ENCODE results near the gene ARMH1.
A peak's percentile ranks its signal among the peaks of the same experiment; 100 is the strongest.
"Not testable (repeated sequence)": the region's sequence is repeated elsewhere in the genome, so short reads cannot be mapped to it uniquely, and the experiment has no call there.

Gene ARMH1

GRCh38 chr1:44666719-44667118 is 7.8 kb upstream of the ARMH1 start:
- H3K56ac ChIP-seq (ENCODE audit: low read length); H3K4me3 ChIP-seq (ENCODE audit: low read length); H2AK5ac ChIP-seq (ENCODE audit: low read length); H4K5ac ChIP-seq (ENCODE audit: low read length); H3K27ac ChIP-seq (ENCODE audit: low read depth, low read length); H3K27me3 ChIP-seq (ENCODE audit: insufficient read depth, low read length, poor library complexity); H3K18ac ChIP-seq (ENCODE audit: low read length); H3K23ac ChIP-seq (ENCODE audit: low read length); H3K36me3 ChIP-seq (ENCODE audit: control insufficient read depth, insufficient read depth, low read length); H3K79me1 ChIP-seq (ENCODE audit: low read length); H3K79me2 ChIP-seq (ENCODE audit: control insufficient read depth, insufficient read depth, low read length); H2BK5ac ChIP-seq (ENCODE audit: low read length); H3K4ac ChIP-seq (ENCODE audit: low read depth, low read length); DNase-seq; H3K4me1 ChIP-seq (ENCODE audit: control insufficient read depth, low read depth, low read length); H2BK120ac ChIP-seq (ENCODE audit: low read depth, low read length); H3K4me2 ChIP-seq (ENCODE audit: low read length); H4K8ac ChIP-seq (ENCODE audit: low read depth, low read length); H3K9ac ChIP-seq (ENCODE audit: low read length); H2BK15ac ChIP-seq (replicated peaks; ENCODE audit: low read depth): not testable (repeated sequence)
- WGBS (ENCODE audit: extremely low coverage, insufficient coverage, low lambda C conversion rate) = no CpG with 5 or more reads among the region's 1 CpG

GRCh38 chr1:44670751-44671640 is 3.5 kb upstream of the ARMH1 start:
- Histone ChIP-seq H3K4me1 (ENCODE audit: control insufficient read depth, low read depth, low read length) (peaks cover 4% of the 10 kb centered on the region), H3K4ac (ENCODE audit: low read depth, low read length) (no peak overlapping the region), H3K79me2 (ENCODE audit: control insufficient read depth, insufficient read depth, low read length) (no peaks in the 10 kb centered on the region), H4K5ac (ENCODE audit: low read length) (no peak overlapping the region), H3K18ac (ENCODE audit: low read length) (no peak overlapping the region), H3K36me3 (ENCODE audit: control insufficient read depth, insufficient read depth, low read length) (no peaks in the 10 kb centered on the region), H3K4me2 (ENCODE audit: low read length) (no peak overlapping the region), H3K9ac (ENCODE audit: low read length) (no peak overlapping the region), H3K27ac (ENCODE audit: low read depth, low read length) (no peak overlapping the region), H2BK5ac (ENCODE audit: low read length) (no peak overlapping the region), H3K56ac (ENCODE audit: low read length) (no peak overlapping the region), H3K23ac (ENCODE audit: low read length) (no peak overlapping the region), H2AK5ac (ENCODE audit: low read length) (no peak overlapping the region), H3K79me1 (ENCODE audit: low read length) (no peaks in the 10 kb centered on the region), H3K4me3 (ENCODE audit: low read length) (no peak overlapping the region), H3K27me3 (ENCODE audit: insufficient read depth, low read length, poor library complexity) (no peaks in the 10 kb centered on the region), H2BK120ac (ENCODE audit: low read depth, low read length) (no peak overlapping the region), H4K8ac (ENCODE audit: low read depth, low read length) (no peak overlapping the region), H2BK15ac (replicated peaks; ENCODE audit: low read depth) (no peak overlapping the region)
- no peak for DNase-seq
- WGBS (ENCODE audit: extremely low coverage, insufficient coverage, low lambda C conversion rate) = no CpG with 5 or more reads among the region's 10 CpGs

GRCh38 chr1:44672254-44672955 is 2.1 kb upstream of the ARMH1 start:
- Histone ChIP-seq H2BK120ac (ENCODE audit: low read depth, low read length) (no peak overlapping the region), H3K4ac (ENCODE audit: low read depth, low read length) (no peak overlapping the region), H2BK15ac (replicated peaks; ENCODE audit: low read depth) (no peak overlapping the region), H3K56ac (ENCODE audit: low read length) (peak overlapping the region; percentile 47), H3K79me1 (ENCODE audit: low read length) (no peaks in the 10 kb centered on the region), H4K5ac (ENCODE audit: low read length) (no peak overlapping the region), H3K36me3 (ENCODE audit: control insufficient read depth, insufficient read depth, low read length) (no peaks in the 10 kb centered on the region), H3K4me3 (ENCODE audit: low read length) (no peak overlapping the region), H3K27me3 (ENCODE audit: insufficient read depth, low read length, poor library complexity) (no peaks in the 10 kb centered on the region), H3K79me2 (ENCODE audit: control insufficient read depth, insufficient read depth, low read length) (no peaks in the 10 kb centered on the region), H3K27ac (ENCODE audit: low read depth, low read length) (peak overlapping the region; percentile 5), H2AK5ac (ENCODE audit: low read length) (no peak overlapping the region), H4K8ac (ENCODE audit: low read depth, low read length) (no peak overlapping the region), H3K4me1 (ENCODE audit: control insufficient read depth, low read depth, low read length) (peaks cover 4% of the 10 kb centered on the region), H2BK5ac (ENCODE audit: low read length) (no peak overlapping the region), H3K18ac (ENCODE audit: low read length) (no peak overlapping the region), H3K4me2 (ENCODE audit: low read length) (no peak overlapping the region), H3K9ac (ENCODE audit: low read length) (no peak overlapping the region), H3K23ac (ENCODE audit: low read length) (no peak overlapping the region)
- no CpG with 5 or more reads among the region's 13 CpGs for WGBS (ENCODE audit: extremely low coverage, insufficient coverage, low lambda C conversion rate)
- peak; percentile 89 for DNase-seq

GRCh38 chr1:44672961-44673674 is 1.4 kb upstream of the ARMH1 start:
- no peak overlapping the region for H2BK15ac ChIP-seq (replicated peaks; ENCODE audit: low read depth)
- H3K27ac ChIP-seq (ENCODE audit: low read depth, low read length) = no peak overlapping the region
- no peak overlapping the region for H4K5ac ChIP-seq (ENCODE audit: low read length)
- H3K9ac ChIP-seq (ENCODE audit: low read length) = peak overlapping the region; percentile 65
- no peak overlapping the region for H2BK120ac ChIP-seq (ENCODE audit: low read depth, low read length)
- H3K4me1 ChIP-seq (ENCODE audit: control insufficient read depth, low read depth, low read length) = peaks cover 4% of the 10 kb centered on the region
- H3K56ac ChIP-seq (ENCODE audit: low read length) = peak overlapping the region; percentile 79
- no peaks in the 10 kb centered on the region for H3K36me3 ChIP-seq (ENCODE audit: control insufficient read depth, insufficient read depth, low read length)
- H3K4me3 ChIP-seq (ENCODE audit: low read length) = no peak overlapping the region
- WGBS (ENCODE audit: extremely low coverage, insufficient coverage, low lambda C conversion rate) = no CpG with 5 or more reads among the region's 14 CpGs
- H3K4me2 ChIP-seq (ENCODE audit: low read length) = peak overlapping the region; percentile 60
- H3K79me2 ChIP-seq (ENCODE audit: control insufficient read depth, insufficient read depth, low read length) = no peaks in the 10 kb centered on the region
- H2AK5ac ChIP-seq (ENCODE audit: low read length) = no peak overlapping the region
- no peak overlapping the region for H3K4ac ChIP-seq (ENCODE audit: low read depth, low read length)
- H3K79me1 ChIP-seq (ENCODE audit: low read length) = no peaks in the 10 kb centered on the region
- no peak overlapping the region for H3K18ac ChIP-seq (ENCODE audit: low read length)
- no peak for DNase-seq
- no peak overlapping the region for H3K23ac ChIP-seq (ENCODE audit: low read length)
- H3K27me3 ChIP-seq (ENCODE audit: insufficient read depth, low read length, poor library complexity) = no peaks in the 10 kb centered on the region
- H4K8ac ChIP-seq (ENCODE audit: low read depth, low read length) = no peak overlapping the region
- no peak overlapping the region for H2BK5ac ChIP-seq (ENCODE audit: low read length)

- H2BK5ac ChIP-seq (ENCODE audit: low read length) = no peak overlapping the region
- H4K5ac ChIP-seq (ENCODE audit: low read length) = no peak overlapping the region
- H3K27me3 ChIP-seq (ENCODE audit: insufficient read depth, low read length, poor library complexity) = no peaks in the 10 kb centered on the region
- H3K4me2 ChIP-seq (ENCODE audit: low read length) = peak overlapping the region; percentile 60
- no peak overlapping the region for H3K18ac ChIP-seq (ENCODE audit: low read length)
- no peak overlapping the region for H4K8ac ChIP-seq (ENCODE audit: low read depth, low read length)
- H3K56ac ChIP-seq (ENCODE audit: low read length) = peak overlapping the region; percentile 79
- H3K9ac ChIP-seq (ENCODE audit: low read length) = peak overlapping the region; percentile 65
- no peak overlapping the region for H2BK120ac ChIP-seq (ENCODE audit: low read depth, low read length)
- no peak overlapping the region for H2AK5ac ChIP-seq (ENCODE audit: low read length)
- no peak for DNase-seq
- no peaks in the 10 kb centered on the region for H3K79me2 ChIP-seq (ENCODE audit: control insufficient read depth, insufficient read depth, low read length)
- no CpG with 5 or more reads among the region's 16 CpGs for WGBS (ENCODE audit: extremely low coverage, insufficient coverage, low lambda C conversion rate)
- H3K23ac ChIP-seq (ENCODE audit: low read length) = no peak overlapping the region
- H3K4me3 ChIP-seq (ENCODE audit: low read length) = peak overlapping the region; percentile 35
- H2BK15ac ChIP-seq (replicated peaks; ENCODE audit: low read depth) = no peak overlapping the region
- H3K4ac ChIP-seq (ENCODE audit: low read depth, low read length) = no peak overlapping the region
- no peaks in the 10 kb centered on the region for H3K79me1 ChIP-seq (ENCODE audit: low read length)
- H3K4me1 ChIP-seq (ENCODE audit: control insufficient read depth, low read depth, low read length) = peaks cover 4% of the 10 kb centered on the region
- H3K36me3 ChIP-seq (ENCODE audit: control insufficient read depth, insufficient read depth, low read length) = no peaks in the 10 kb centered on the region
- H3K27ac ChIP-seq (ENCODE audit: low read depth, low read length) = no peak overlapping the region
Observed at GRCh38 chr1:44673675-44674112, 820 bp upstream of the ARMH1 start.
